HepG2 (cell line): ENCODE results near the gene TRIM2.

Experiments
- TAF1 ChIP-seq: sonication (generic); formaldehyde crosslinking; IDR thresholded peaks from 2 replicates; pipeline ENCODE4 v1.4.0; 2020; ENCODE audit warnings: missing genetic modification reagents
- ZNF337 ChIP-seq: sonication (generic); formaldehyde crosslinking; IDR thresholded peaks from 2 replicates; pipeline ENCODE4 v1.5.1; 2020; ENCODE audit warnings: missing genetic modification reagents, low read depth, mild to moderate bottlenecking, borderline replicate concordance

- TF ChIP-seq ZNF337 (CRISPR knock-in tag), result no peak
- no peak for TF ChIP-seq TAF1
Observed at GRCh38 chr4:153271820-153272219, 67.6 kb downstream of the TRIM2 start.
